ENCODE results near the gene COA1. TPM values are rescaled to one million over a fixed set of nuclear protein-coding genes. Genes with fewer than 3 reads are reported as not detected.

Gene COA1
- total and polyA plus RNA-seq, 2 donors (not counting 3 experiments of a cell fraction or from before 2014, with no cell fraction given): 38.1 to 55.1 TPM

DNA sequence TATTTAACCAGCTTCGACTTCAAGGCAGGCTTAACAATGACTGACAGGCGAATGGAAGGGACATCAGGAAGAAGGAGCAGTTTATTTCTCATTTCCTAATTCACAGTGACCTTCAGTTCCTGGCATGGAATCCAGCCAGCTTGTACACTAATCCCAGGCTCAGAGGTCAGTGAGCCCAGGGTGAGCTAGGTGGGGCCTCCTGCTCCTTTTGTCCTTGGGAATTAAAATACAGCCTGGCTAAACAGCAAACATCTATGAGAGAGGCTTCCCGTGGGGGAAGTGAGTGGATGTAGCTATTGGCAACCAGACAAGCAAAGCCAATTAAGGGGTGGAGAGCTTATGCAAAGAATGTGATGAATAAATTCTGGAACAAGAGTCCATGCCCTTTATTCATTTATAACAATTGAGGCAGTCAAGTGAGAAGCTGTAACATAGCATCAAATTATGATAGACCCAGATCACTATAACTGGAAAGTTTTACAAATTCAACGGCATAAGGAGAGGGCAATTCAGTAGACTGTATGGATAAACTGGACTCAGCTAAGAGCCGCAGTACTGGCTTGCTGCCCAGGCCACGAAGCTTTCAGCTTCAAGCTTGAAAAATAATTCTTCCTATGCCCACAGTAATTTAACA is 89.3 kb downstream of the COA1 start:
- peak; percentile 85 for TF ChIP-seq FOS (IDR thresholded peaks at IDR 0.05; ENCODE audit: borderline replicate concordance, insufficient read depth, low read length)
- peak; percentile 65 for TF ChIP-seq GATA2 (IDR thresholded peaks at IDR 0.05; ENCODE audit: insufficient read depth, insufficient read length, low read depth, low read length)
- no peak for TF ChIP-seq POLR2A (IDR thresholded peaks at IDR 0.05; ENCODE audit: low read depth, low read length)
- no peak for TF ChIP-seq CTCF (IDR thresholded peaks at IDR 0.05; ENCODE audit: extremely low read depth in 1 of 2, insufficient read depth in 1 of 2, low read depth in 1 of 2, low read length in 2 of 2)
- TF ChIP-seq JUN (IDR thresholded peaks at IDR 0.05; ENCODE audit: borderline replicate concordance, insufficient read depth, insufficient read length, low read depth): peak; percentile 66
- TF ChIP-seq POLR2AphosphoS5 (IDR thresholded peaks at IDR 0.05; ENCODE audit: insufficient read depth, low read depth, low read length): no peak
- no peak overlapping the region for H2AFZ ChIP-seq (ENCODE audit: low read depth, low read length)
- BruUV-seq (replicated peaks): no TSS peak
- peak overlapping the region; percentile 62 for H3K4me2 ChIP-seq (ENCODE audit: insufficient read depth, low read length)
- peak overlapping the region; percentile 97 for H3K27ac ChIP-seq (ENCODE audit: insufficient read depth, low read depth, low read length)
- H3K9me1 ChIP-seq (replicated peaks; ENCODE audit: control insufficient read depth, extremely low read depth, insufficient read depth, low read length): no peaks in the 10 kb centered on the region
- intact Hi-C loops (cut with micrococcal nuclease): loop anchor here (1.0 kb wide), 5 partner anchors 8 to 60 kb away; no protein-coding TSS in a partner anchor
- peaks cover 47% of the 10 kb centered on the region for H3K4me1 ChIP-seq (ENCODE audit: control insufficient read depth, extremely low read depth, insufficient read depth, low read length)
- FAIRE-seq: peak; percentile 97
- no peaks in the 10 kb centered on the region for H4K20me1 ChIP-seq (replicated peaks; ENCODE audit: control insufficient read depth, extremely low read depth, insufficient read depth, low read length)
- peak overlapping the region; percentile 88 for H3K9ac ChIP-seq (replicated peaks; ENCODE audit: extremely low read depth, insufficient read depth, low read length)
- peaks cover 2 to 7% of the 10 kb centered on the region in 2 experiments for H3K36me3 ChIP-seq (ENCODE audit: control insufficient read depth in 2 of 2, extremely low read depth in 1 of 2, insufficient read depth in 2 of 2, low read length in 2 of 2)
- POLR2A ChIA-PET: interaction anchor here (0.6 to 2.1 kb wide), 7 partner anchors 8 to 89 kb away, joined by 3 to 18 read pairs (median 4); partner anchors contain the start of genes COA1 and STK17A
- dilution Hi-C loops (cut with MboI; ENCODE audit: extremely low pct_ligation_motif_present, low sequenced_read_pairs): no loop called here
- DNase-seq (ENCODE audit: low read depth, low spot score): peak; percentile 98
- H3K79me2 ChIP-seq (ENCODE audit: control insufficient read depth, insufficient read depth, low read length): peaks cover 39% of the 10 kb centered on the region
- H3K4me3 ChIP-seq (replicated peaks in 1 of 3; ENCODE audit: insufficient read depth in 1 of 3, low read depth in 1 of 3, low read length in 3 of 3): no peak overlapping the region
- H3K9me3 ChIP-seq (replicated peaks; ENCODE audit: control insufficient read depth, insufficient read depth, low read length): no peaks in the 10 kb centered on the region
- CTCF ChIA-PET: interaction anchor here (0.7 to 5.1 kb wide), 15 partner anchors 10 to 81 kb away, joined by 3 to 82 read pairs (median 6); partner anchors contain the start of gene STK17A
- no peaks in the 10 kb centered on the region for H3K27me3 ChIP-seq (ENCODE audit: control insufficient read depth in 2 of 2, insufficient read depth in 2 of 2, low read length in 2 of 2)
